CD14-positive monocyte (primary cell): ENCODE measurements around the gene AGBL1. TPM values are rescaled to one million over a fixed set of nuclear protein-coding genes. Genes with fewer than 3 reads are reported as not detected.

Experiments used
- DNase-seq, 3 donors: peaks; one replicate each; pipeline ENCODE4 v3.0.0-alpha.2; 2011 to 2022
- H2AFZ ChIP-seq: 2 replicates; pipeline ENCODE4 v1.6.0; 2012; ENCODE audit warnings: mild to moderate bottlenecking, low read depth, low read length, inconsistent platforms; ENCODE audit not compliant: insufficient read depth, poor library complexity, severe bottlenecking
- H3K27ac ChIP-seq, 2 donors: 1 replicate in 1 of 2; 2 replicates in 1 of 2; pipeline ENCODE4 v1.5.1; 2012 to 2013; ENCODE audit warnings: low read length in 2 of 2, control low read depth in 1 of 2, inconsistent platforms in 1 of 2, low read depth in 1 of 2, mild to moderate bottlenecking in 1 of 2
- H3K27me3 ChIP-seq, 2 donors: one replicate each; pipeline versions ENCODE4 v1.6.0 to v1.6.1; 2011 to 2013; ENCODE audit warnings: low read length in 2 of 2; ENCODE audit not compliant: control insufficient read depth in 2 of 2, insufficient read depth in 2 of 2
- H3K36me3 ChIP-seq, 2 donors: replicated peaks in 1 of 2; 1 replicate in 1 of 2; 2 replicates in 1 of 2; pipeline versions ENCODE4 v1.5.1 to v1.6.1; 2012 to 2013; ENCODE audit warnings: low read length in 2 of 2, control low read depth in 1 of 2, inconsistent platforms in 1 of 2, mild to moderate bottlenecking in 1 of 2; ENCODE audit not compliant: insufficient read depth in 2 of 2, control insufficient read depth in 1 of 2
- H3K4me1 ChIP-seq, 2 donors: 1 replicate in 1 of 2; 2 replicates in 1 of 2; pipeline versions ENCODE4 v1.5.1 to v1.6.1; 2012 to 2013; ENCODE audit warnings: low read length in 2 of 2, control low read depth in 1 of 2, inconsistent platforms in 1 of 2, mild to moderate bottlenecking in 1 of 2, moderate library complexity in 1 of 2; ENCODE audit not compliant: insufficient read depth in 2 of 2, control insufficient read depth in 1 of 2
- H3K4me2 ChIP-seq: replicated peaks from 2 replicates; pipeline ENCODE3; 2012; ENCODE audit warnings: low read length, moderate library complexity, mild to moderate bottlenecking; ENCODE audit not compliant: poor library complexity, severe bottlenecking; ENCODE audit errors: extremely low read depth
- H3K4me3 ChIP-seq, 3 experiments: fragments of 200-600 bp in 1 of 3; sonication (generic) in 1 of 3; replicated peaks in 1 of 3; 1 replicate in 2 of 3; 2 replicates in 1 of 3; pipeline ENCODE4 v1.5.1; 2011 to 2013; ENCODE audit warnings: low read length in 3 of 3, mild to moderate bottlenecking in 3 of 3, control low read depth in 2 of 3, low read depth in 2 of 3, inconsistent platforms in 1 of 3, moderate library complexity in 1 of 3
- H3K79me2 ChIP-seq: 2 replicates; pipeline ENCODE4 v1.6.0; 2012; ENCODE audit warnings: mild to moderate bottlenecking, control low read depth, inconsistent platforms, low read length, moderate library complexity; ENCODE audit not compliant: insufficient read depth
- H3K9ac ChIP-seq: 2 replicates; pipeline ENCODE4 v1.6.0; 2017; ENCODE audit warnings: low read length, mild to moderate bottlenecking; ENCODE audit not compliant: insufficient read depth, poor library complexity, severe bottlenecking
- H3K9me3 ChIP-seq, 2 donors: replicated peaks in 1 of 2; 1 replicate in 1 of 2; 2 replicates in 1 of 2; pipeline versions ENCODE4 v1.5.1 to v1.6.1; 2012 to 2013; ENCODE audit warnings: low read length in 2 of 2, control low read depth in 1 of 2; ENCODE audit not compliant: control insufficient read depth in 1 of 2, insufficient read depth in 1 of 2
- H4K20me1 ChIP-seq: 2 replicates; pipeline ENCODE4 v1.6.0; 2012; ENCODE audit warnings: mild to moderate bottlenecking, low read length, control low read depth, moderate library complexity; ENCODE audit not compliant: insufficient read depth
- H3K27ac Mint-ChIP-seq, 7 donors: one replicate each; pipeline ENCODE4 v1.8.0; 2020; ENCODE audit warnings: mild to moderate bottlenecking in 7 of 7, mixed read lengths in 7 of 7, moderate library complexity in 6 of 7, inconsistent platforms in 2 of 7
- H3K27me3 Mint-ChIP-seq, 3 donors: one replicate each; pipeline ENCODE4 v1.8.0; 2021 to 2022; ENCODE audit warnings: low read depth in 3 of 3, mild to moderate bottlenecking in 3 of 3, mixed read lengths in 3 of 3, moderate library complexity in 3 of 3, inconsistent platforms in 1 of 3
- H3K36me3 Mint-ChIP-seq, 2 donors: one replicate each; pipeline ENCODE4 v1.8.0; 2020; ENCODE audit warnings: mixed read lengths in 2 of 2, inconsistent platforms in 1 of 2, mild to moderate bottlenecking in 1 of 2
- H3K4me1 Mint-ChIP-seq: one replicate; pipeline ENCODE4 v1.8.0; 2020; ENCODE audit warnings: mild to moderate bottlenecking, mixed read lengths
- H3K4me3 Mint-ChIP-seq, 2 donors: one replicate each; pipeline ENCODE4 v1.8.0; 2020; ENCODE audit warnings: mild to moderate bottlenecking in 2 of 2, mixed read lengths in 2 of 2, moderate library complexity in 1 of 2
- H3K9me3 Mint-ChIP-seq, 7 donors: one replicate each; pipeline ENCODE4 v1.8.0; 2020 to 2022; ENCODE audit warnings: mixed read lengths in 7 of 7, mild to moderate bottlenecking in 6 of 7, moderate library complexity in 6 of 7, inconsistent platforms in 2 of 7
- WGBS: methylation state at CpG from one replicate; pipeline ENCODE4 v1.1.5; 2013; ENCODE audit warnings: missing lambda C conversion rate; ENCODE audit not compliant: insufficient coverage; 5-methylcytosine and 5-hydroxymethylcytosine counted together
- intact Hi-C, 2 donors: fragments of 100-400 bp; cut with micrococcal nuclease; formaldehyde crosslinking; loops; one replicate each; pipeline versions ENCODE4 v1.15.0 to v1.15.1; 2023
- polyA plus RNA-seq, 3 donors: library from polyadenylated mRNA; depleted of rRNA in 1 of 3; unstranded in 2 of 3; stranded (reverse) in 1 of 3; fragments of 300-500 nt in 2 of 3; fragments of >200 nt in 1 of 3; fragmentation: Illumina TruSeq in 2 of 3; gene quantifications; 1 replicate in 2 of 3; 2 replicates in 1 of 3; pipeline ENCODE4 v1.2.3, GENCODE V29; 2012 to 2021
- TF ChIP-seq, protein P1 (sequence below): fragments of 200-600 bp; IDR thresholded peaks from one replicate; pipeline ENCODE4 v1.8.0; 2022; ENCODE audit warnings: antibody characterized with exemption, mild to moderate bottlenecking

Gene AGBL1
- polyA plus RNA-seq, 3 donors, result not detected

DNA sequence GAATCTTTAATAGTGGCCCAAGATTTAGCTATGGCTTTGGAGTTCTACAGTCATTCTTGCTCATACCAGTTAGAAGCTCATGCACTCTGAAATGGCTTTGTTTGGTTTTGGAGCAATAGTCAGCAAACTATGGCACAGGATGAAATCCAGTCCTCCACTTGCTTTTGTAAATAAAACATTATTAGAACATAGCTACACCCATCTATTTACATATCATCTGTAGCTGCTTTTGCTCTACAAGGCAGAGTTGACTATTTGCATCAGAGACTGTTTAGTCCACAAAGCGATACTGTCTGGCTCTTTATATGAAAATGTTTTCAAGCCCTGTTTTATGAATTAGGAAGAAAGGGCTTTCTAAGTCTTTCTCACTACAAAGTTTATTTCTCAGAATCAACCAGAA, 716.9 kb downstream of the AGBL1 start:
- Histone ChIP-seq H3K4me1 (no peaks in the 10 kb centered on the region), H3K9me3 (no peaks in the 10 kb centered on the region), H3K27me3 (no peaks in the 10 kb centered on the region), H3K79me2 (no peaks in the 10 kb centered on the region), H4K20me1 (no peaks in the 10 kb centered on the region), H3K36me3 (no peaks in the 10 kb centered on the region), H3K4me2 (no peak overlapping the region), H3K4me3 (no peak overlapping the region), H3K27ac (no peak overlapping the region), H3K9ac (no peak overlapping the region), H2AFZ (no peak overlapping the region)
- TF ChIP-seq, protein P1, sequence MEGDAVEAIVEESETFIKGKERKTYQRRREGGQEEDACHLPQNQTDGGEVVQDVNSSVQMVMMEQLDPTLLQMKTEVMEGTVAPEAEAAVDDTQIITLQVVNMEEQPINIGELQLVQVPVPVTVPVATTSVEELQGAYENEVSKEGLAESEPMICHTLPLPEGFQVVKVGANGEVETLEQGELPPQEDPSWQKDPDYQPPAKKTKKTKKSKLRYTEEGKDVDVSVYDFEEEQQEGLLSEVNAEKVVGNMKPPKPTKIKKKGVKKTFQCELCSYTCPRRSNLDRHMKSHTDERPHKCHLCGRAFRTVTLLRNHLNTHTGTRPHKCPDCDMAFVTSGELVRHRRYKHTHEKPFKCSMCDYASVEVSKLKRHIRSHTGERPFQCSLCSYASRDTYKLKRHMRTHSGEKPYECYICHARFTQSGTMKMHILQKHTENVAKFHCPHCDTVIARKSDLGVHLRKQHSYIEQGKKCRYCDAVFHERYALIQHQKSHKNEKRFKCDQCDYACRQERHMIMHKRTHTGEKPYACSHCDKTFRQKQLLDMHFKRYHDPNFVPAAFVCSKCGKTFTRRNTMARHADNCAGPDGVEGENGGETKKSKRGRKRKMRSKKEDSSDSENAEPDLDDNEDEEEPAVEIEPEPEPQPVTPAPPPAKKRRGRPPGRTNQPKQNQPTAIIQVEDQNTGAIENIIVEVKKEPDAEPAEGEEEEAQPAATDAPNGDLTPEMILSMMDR, result no peak
- WGBS, result no CpG with 5 or more reads among the region's 1 CpG
- Mint-ChIP-seq H3K4me1 (peaks cover 1% of the 10 kb centered on the region), H3K36me3 (no peaks in the 10 kb centered on the region), H3K27me3 (peaks cover 0 to 1% (median 0%) of the 10 kb centered on the region in 3 donors), H3K9me3 (peaks cover 0 to 2% (median 0%) of the 10 kb centered on the region in 7 donors), H3K4me3 (no peak overlapping the region), H3K27ac (no peak overlapping the region)
- no peak for DNase-seq
- intact Hi-C loops, result no loop called here

DNA sequence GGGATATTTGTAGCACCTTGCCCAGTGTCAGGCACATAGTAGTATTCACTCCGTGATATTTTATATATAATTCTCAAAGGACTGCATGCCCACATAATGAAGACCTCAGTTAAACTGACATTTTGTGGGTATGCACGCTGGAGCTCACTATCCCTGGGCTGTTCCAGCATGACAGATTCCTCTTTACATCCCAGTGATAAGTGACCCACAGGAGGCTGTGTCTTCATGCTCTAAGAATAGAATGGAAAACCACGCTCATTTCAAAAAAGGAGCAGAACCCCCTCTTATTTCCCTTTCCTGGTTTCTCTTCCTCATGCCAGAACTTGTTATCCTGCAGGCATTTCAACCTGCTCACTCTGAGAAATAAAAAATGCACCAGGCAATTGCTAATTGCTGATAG, 717.5 kb downstream of the AGBL1 start:
- intact Hi-C loops, result no loop called here
- Histone ChIP-seq H3K4me3 (no peak overlapping the region), H3K9ac (no peak overlapping the region), H3K27ac (no peak overlapping the region), H2AFZ (no peak overlapping the region), H3K79me2 (no peaks in the 10 kb centered on the region), H3K27me3 (no peaks in the 10 kb centered on the region), H3K4me1 (no peaks in the 10 kb centered on the region), H3K9me3 (no peaks in the 10 kb centered on the region), H3K36me3 (no peaks in the 10 kb centered on the region), H4K20me1 (no peaks in the 10 kb centered on the region), H3K4me2 (no peak overlapping the region)
- Mint-ChIP-seq H3K27me3 (peaks cover 0 to 1% (median 0%) of the 10 kb centered on the region in 3 donors), H3K9me3 (peaks cover 0 to 1% (median 0%) of the 10 kb centered on the region in 7 donors), H3K36me3 (no peaks in the 10 kb centered on the region), H3K4me3 (no peak overlapping the region), H3K4me1 (peaks cover 1% of the 10 kb centered on the region), H3K27ac (no peak overlapping the region)
- whole genome bisulfite sequencing, result 13% methylated on average over 2 of the region's 3 CpGs
- TF ChIP-seq, protein P1, result no peak
- DNase-seq, result no peak
